GM19395 (cell line): Measurements from ENCODE around the gene LRRTM3.

Experiments
- ATAC-seq: cut with Tn5 transposase; IDR thresholded peaks from one replicate; pipeline ENCODE4 v1.9.1; 2021; ENCODE audit warnings: mild to moderate bottlenecking, moderate library complexity; ENCODE audit not compliant: unreplicated experiment

LRRTM3 gene

GRCh38 chr10:66925896-66926715 lies at the start of gene LRRTM3:
LRRTM3 (plus strand) TSS chr10:66926036.
- peak; percentile 100 for ATAC-seq

GRCh38 chr10:66877361-66877760 lies 48.5 kb upstream of the LRRTM3 start:
- ATAC-seq: no peak

- no peak for ATAC-seq
These were observed 45.5 kb upstream of the LRRTM3 start for GRCh38 chr10:66880292-66880691.

- no peak for ATAC-seq
These were observed 45.0 kb upstream of the LRRTM3 start for GRCh38 chr10:66880826-66881225.

- no peak for ATAC-seq
These were observed 44.0 kb upstream of the LRRTM3 start for GRCh38 chr10:66881814-66882213.

- no peak for ATAC-seq
These were observed 43.6 kb upstream of the LRRTM3 start for GRCh38 chr10:66882271-66882670.

GRCh38 chr10:66886848-66887247 lies 39.0 kb upstream of the LRRTM3 start:
- ATAC-seq: no peak

DNA sequence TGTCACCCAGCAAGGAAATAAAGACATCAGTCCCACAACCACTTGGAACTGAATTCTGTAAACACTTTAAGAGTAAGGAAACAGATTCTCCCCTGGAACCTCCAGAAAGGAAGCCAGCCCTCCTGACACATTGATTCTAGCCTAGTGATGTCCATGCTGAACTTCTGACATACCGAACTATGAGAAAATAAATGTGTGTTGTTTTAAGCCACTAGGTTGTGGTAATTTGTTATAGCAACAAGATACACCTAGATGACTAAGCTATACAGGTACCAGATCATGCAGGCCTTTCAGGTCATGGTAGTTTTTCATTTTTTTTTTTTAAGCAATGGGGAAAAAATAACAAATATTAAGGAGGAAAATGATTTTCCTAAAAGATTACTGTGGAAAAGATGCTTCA lies 37.6 kb upstream of the LRRTM3 start:
- ATAC-seq: no peak

DNA sequence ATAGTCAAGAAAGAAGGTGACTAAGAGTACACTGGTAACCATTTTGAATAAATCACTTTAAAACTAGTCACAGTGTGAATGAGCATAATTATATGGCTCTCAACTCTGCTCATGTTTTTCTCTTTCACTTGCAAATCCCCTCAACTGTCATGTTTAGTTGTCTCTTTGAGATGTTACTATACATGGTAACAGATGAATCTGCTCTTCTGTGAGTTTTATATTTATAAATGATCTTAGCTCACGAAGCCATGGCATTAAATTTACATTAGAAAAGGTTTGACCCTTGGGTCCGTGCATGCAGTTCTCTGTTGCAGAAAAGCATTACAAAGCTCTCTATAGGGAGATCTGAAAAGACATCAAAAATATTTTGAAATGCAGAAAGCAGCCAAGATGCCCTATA lies 33.0 kb upstream of the LRRTM3 start:
- ATAC-seq: no peak

DNA sequence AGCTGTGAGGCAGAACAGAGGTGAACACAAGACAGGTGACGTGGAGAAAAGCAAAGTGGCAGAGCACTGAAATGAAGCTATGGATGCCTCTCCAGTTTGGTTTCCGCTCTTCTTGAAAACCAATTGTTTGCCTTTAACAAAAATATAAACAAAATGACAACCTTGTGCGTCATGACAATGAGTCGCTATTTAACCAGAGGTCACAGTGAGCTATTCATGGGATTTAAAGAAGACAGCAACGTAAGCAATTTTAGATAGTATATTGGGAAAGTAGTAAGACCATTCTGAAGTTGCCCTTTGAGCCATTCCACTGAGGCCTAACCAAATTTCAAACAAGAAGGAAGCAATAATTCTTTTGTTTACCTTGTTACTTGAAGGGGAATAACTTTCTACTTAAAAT lies 15.2 kb upstream of the LRRTM3 start:
- ATAC-seq: no peak

GRCh38 chr10:66916030-66916429 lies 9.8 kb upstream of the LRRTM3 start:
- ATAC-seq: no peak

DNA sequence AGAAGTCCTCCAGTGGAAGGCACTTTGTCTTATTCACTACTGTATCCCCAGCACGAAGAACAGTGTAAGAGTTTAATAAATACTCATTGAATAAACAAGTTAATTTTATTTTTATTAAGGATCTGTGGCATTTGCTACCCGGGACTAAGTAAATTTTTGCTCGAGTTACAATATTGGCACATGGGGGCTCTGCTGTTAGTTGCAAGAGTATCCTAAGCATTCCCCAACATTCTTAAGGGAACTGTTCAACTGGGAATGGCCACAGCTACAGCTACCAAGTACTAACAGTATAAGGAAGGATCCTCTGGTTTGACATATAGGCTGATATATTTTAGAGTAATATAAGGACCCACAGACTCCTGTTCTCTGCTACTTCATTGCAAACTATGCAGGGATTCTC lies 8.7 kb upstream of the LRRTM3 start:
- no peak for ATAC-seq

- no peak for ATAC-seq
These were observed 6.6 kb upstream of the LRRTM3 start for GRCh38 chr10:66919248-66919647.

- ATAC-seq: no peak
These were observed 1.0 kb upstream of the LRRTM3 start for GRCh38 chr10:66924674-66925345.

- peak; percentile 3 for ATAC-seq
These were observed 463 bp upstream of the LRRTM3 start for GRCh38 chr10:66925373-66925772.

GRCh38 chr10:66926841-66927240 lies 1.0 kb downstream of the LRRTM3 start:
- ATAC-seq: no peak

GRCh38 chr10:66927251-66927935 lies 1.6 kb downstream of the LRRTM3 start:
- ATAC-seq: no peak

- ATAC-seq: no peak
These were observed 2.3 kb downstream of the LRRTM3 start for GRCh38 chr10:66927971-66928770.

GRCh38 chr10:66928776-66929175 lies 2.9 kb downstream of the LRRTM3 start:
- ATAC-seq: no peak

- ATAC-seq: no peak
These were observed 3.5 kb downstream of the LRRTM3 start for GRCh38 chr10:66929375-66929774.

DNA sequence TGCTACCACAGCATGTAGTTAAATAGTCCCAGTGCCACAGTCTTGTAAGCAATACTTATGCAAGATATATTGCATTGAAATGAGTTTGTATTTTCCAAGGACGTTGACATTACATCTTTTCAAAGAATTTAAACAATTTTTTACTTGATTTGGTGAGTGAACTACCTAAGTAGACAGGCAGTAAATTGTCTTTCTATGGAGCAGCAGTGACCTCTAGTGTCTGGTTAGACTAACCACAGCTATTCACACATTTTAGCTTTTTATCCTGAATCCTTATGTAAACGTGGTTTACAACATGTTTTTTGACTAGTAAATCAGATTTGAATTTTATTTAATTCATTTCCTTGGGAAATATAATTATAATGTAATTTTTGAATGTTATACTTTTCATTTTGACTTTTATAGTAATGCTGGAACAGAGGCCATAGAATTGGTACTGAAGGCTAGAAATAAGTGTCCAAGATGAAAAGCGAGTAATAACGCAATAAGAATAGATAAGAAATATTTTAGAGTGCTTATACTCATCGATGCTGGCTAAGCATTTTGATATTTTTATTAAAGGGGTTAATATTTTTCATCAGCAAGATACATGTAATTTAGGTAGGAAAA lies 5.6 kb downstream of the LRRTM3 start:
- ATAC-seq: peak; percentile 94
